Trophoblast cell (in vitro differentiated cells and primary cell): ENCODE data around the gene KRTAP10-8.
"Not testable (repeated sequence)": the region's sequence is repeated elsewhere in the genome, so short reads cannot be mapped to it uniquely, and the experiment has no call there.

ENCODE experiments used
- DNase-seq, 2 donors: peaks; one replicate each; pipeline ENCODE4 v3.0.0-alpha.2; 2016
- H2AFZ ChIP-seq: 2 replicates; pipeline ENCODE4 v1.6.1; 2013; ENCODE audit warnings: low read length, moderate library complexity, mild to moderate bottlenecking; ENCODE audit not compliant: insufficient read depth, poor library complexity
- H2AK5ac ChIP-seq: 2 replicates; pipeline ENCODE4 v1.6.1; 2013; ENCODE audit warnings: mild to moderate bottlenecking, low read length
- H2BK120ac ChIP-seq: 2 replicates; pipeline ENCODE4 v1.6.1; 2013; ENCODE audit warnings: low read length, mild to moderate bottlenecking, moderate library complexity; ENCODE audit not compliant: insufficient read depth, poor library complexity
- H2BK12ac ChIP-seq: 2 replicates; pipeline ENCODE4 v1.6.1; 2013; ENCODE audit warnings: mild to moderate bottlenecking, low read length, moderate library complexity
- H2BK5ac ChIP-seq: 2 replicates; pipeline ENCODE4 v1.6.1; 2013; ENCODE audit warnings: low read length, low read depth, moderate library complexity, mild to moderate bottlenecking; ENCODE audit not compliant: poor library complexity
- H3K14ac ChIP-seq: 2 replicates; pipeline ENCODE4 v1.6.1; 2013; ENCODE audit warnings: mild to moderate bottlenecking, low read length
- H3K18ac ChIP-seq: 2 replicates; pipeline ENCODE4 v1.6.1; 2013; ENCODE audit warnings: mild to moderate bottlenecking, low read length
- H3K23ac ChIP-seq: 2 replicates; pipeline ENCODE4 v1.6.1; 2013; ENCODE audit warnings: low read length
- H3K27ac ChIP-seq: 2 replicates; pipeline ENCODE4 v1.5.1; 2013; ENCODE audit warnings: low read depth, mild to moderate bottlenecking, inconsistent platforms, low read length, moderate library complexity
- H3K27me3 ChIP-seq: 2 replicates; pipeline ENCODE4 v1.6.1; 2013; ENCODE audit warnings: inconsistent platforms, mild to moderate bottlenecking, low read length, moderate library complexity; ENCODE audit not compliant: insufficient read depth
- H3K36me3 ChIP-seq, 2 experiments: 1 replicate in 1 of 2; 2 replicates in 1 of 2; pipeline ENCODE4 v1.6.1; 2013; ENCODE audit warnings: low read length in 2 of 2, mild to moderate bottlenecking in 2 of 2, moderate library complexity in 1 of 2; ENCODE audit not compliant: insufficient read depth in 2 of 2, control insufficient read depth in 1 of 2
- H3K4ac ChIP-seq: 2 replicates; pipeline ENCODE4 v1.6.1; 2013; ENCODE audit warnings: low read depth, mild to moderate bottlenecking, low read length, moderate library complexity
- H3K4me1 ChIP-seq, 2 experiments: 1 replicate in 1 of 2; 2 replicates in 1 of 2; pipeline ENCODE4 v1.6.1; 2013; ENCODE audit warnings: low read length in 2 of 2, mild to moderate bottlenecking in 2 of 2, moderate library complexity in 1 of 2; ENCODE audit not compliant: insufficient read depth in 2 of 2, control insufficient read depth in 1 of 2
- H3K4me2 ChIP-seq: 2 replicates; pipeline ENCODE4 v1.6.1; 2013; ENCODE audit warnings: inconsistent platforms, mild to moderate bottlenecking, low read length, moderate library complexity
- H3K4me3 ChIP-seq: 2 replicates; pipeline ENCODE4 v1.5.1; 2013; ENCODE audit warnings: mild to moderate bottlenecking, low read depth, low read length, inconsistent platforms
- H3K79me1 ChIP-seq: one replicate; pipeline ENCODE4 v1.6.1; 2013; ENCODE audit warnings: low read length
- H3K79me2 ChIP-seq: 2 replicates; pipeline ENCODE4 v1.6.1; 2013; ENCODE audit warnings: low read length, mild to moderate bottlenecking; ENCODE audit not compliant: control insufficient read depth, insufficient read depth, poor library complexity
- H3K9ac ChIP-seq: 2 replicates; pipeline ENCODE4 v1.6.1; 2013; ENCODE audit warnings: mild to moderate bottlenecking, low read length
- H3K9me3 ChIP-seq: 2 replicates; pipeline ENCODE4 v1.6.1; 2013; ENCODE audit warnings: low read depth, mild to moderate bottlenecking, control low read depth, inconsistent platforms, low read length; ENCODE audit not compliant: insufficient read depth
- H4K12ac ChIP-seq: 2 replicates; pipeline ENCODE4 v1.6.1; 2013; ENCODE audit warnings: low read depth, mild to moderate bottlenecking, low read length, moderate library complexity
- H4K8ac ChIP-seq: 2 replicates; pipeline ENCODE4 v1.6.1; 2013; ENCODE audit warnings: low read depth, mild to moderate bottlenecking, low read length, moderate library complexity
- H4K91ac ChIP-seq: one replicate; pipeline ENCODE4 v1.6.1; 2013; ENCODE audit warnings: low read depth, mild to moderate bottlenecking, low read length, moderate library complexity
- WGBS: extraction: QIAGEN DNeasy Blood & Tissue Kit; methylation state at CpG from one replicate; pipeline ENCODE4 v1.1.7; 2013; ENCODE audit warnings: missing lambda C conversion rate; ENCODE audit not compliant: insufficient read length, insufficient coverage; ENCODE audit errors: extremely low coverage; 5-methylcytosine and 5-hydroxymethylcytosine counted together

The KRTAP10-8 gene

GRCh38 chr21:44589094-44589493 lies 22.8 kb upstream of the KRTAP10-8 start:
- Histone ChIP-seq H4K12ac (no peak overlapping the region), H3K79me1 (peaks cover 9% of the 10 kb centered on the region), H3K4ac (no peak overlapping the region), H3K14ac (no peak overlapping the region), H3K9ac (no peak overlapping the region), H3K4me2 (no peak overlapping the region), H3K9me3 (peaks cover 4% of the 10 kb centered on the region), H2BK5ac (no peak overlapping the region), H4K91ac (no peak overlapping the region), H2AFZ (no peak overlapping the region), H2AK5ac (no peak overlapping the region), H3K27ac (no peak overlapping the region), H4K8ac (no peak overlapping the region), H3K23ac (no peak overlapping the region), H3K4me3 (no peak overlapping the region), H3K27me3 (no peaks in the 10 kb centered on the region), H3K18ac (no peak overlapping the region), H2BK12ac (no peak overlapping the region), H2BK120ac (no peak overlapping the region), H3K4me1 (peaks cover 3 to 8% of the 10 kb centered on the region in 2 experiments), H3K79me2 (no peaks in the 10 kb centered on the region), H3K36me3 (no peaks in the 10 kb centered on the region)
- WGBS = no CpG with 5 or more reads among the region's 2 CpGs
- no peak for DNase-seq

- no peak overlapping the region for H3K14ac ChIP-seq
- WGBS = no CpG with 5 or more reads among the region's 24 CpGs
Measured at GRCh38 chr21:44589586-44590305, 22.1 kb upstream of the KRTAP10-8 start.

GRCh38 chr21:44590311-44590721 lies 21.6 kb upstream of the KRTAP10-8 start:
- Histone ChIP-seq H3K79me1 (peaks cover 10% of the 10 kb centered on the region), H3K27ac (no peak overlapping the region), H3K23ac (no peak overlapping the region), H3K79me2 (no peaks in the 10 kb centered on the region), H3K14ac (no peak overlapping the region), H3K9me3 (peaks cover 4% of the 10 kb centered on the region), H4K12ac (no peak overlapping the region), H3K4me3 (no peak overlapping the region), H3K18ac (no peak overlapping the region), H3K4ac (no peak overlapping the region), H2BK120ac (no peak overlapping the region), H3K4me2 (no peak overlapping the region), H4K8ac (no peak overlapping the region), H3K36me3 (no peaks in the 10 kb centered on the region), H3K4me1 (peaks cover 3 to 11% of the 10 kb centered on the region in 2 experiments), H3K27me3 (no peaks in the 10 kb centered on the region), H2BK5ac (no peak overlapping the region), H4K91ac (no peak overlapping the region), H2AK5ac (no peak overlapping the region), H2BK12ac (no peak overlapping the region), H2AFZ (no peak overlapping the region), H3K9ac (no peak overlapping the region)
- DNase-seq = no peak
- WGBS = no CpG with 5 or more reads among the region's 10 CpGs

More at GRCh38 chr21:44589586-44590305, 22.1 kb upstream of the KRTAP10-8 start:
- Histone ChIP-seq H3K79me2 (no peaks in the 10 kb centered on the region), H3K4ac (no peak overlapping the region), H2AK5ac (no peak overlapping the region), H3K9ac (no peak overlapping the region), H3K27me3 (no peaks in the 10 kb centered on the region), H3K36me3 (no peaks in the 10 kb centered on the region), H3K9me3 (peaks cover 4% of the 10 kb centered on the region), H4K12ac (no peak overlapping the region), H4K8ac (no peak overlapping the region), H2BK120ac (no peak overlapping the region), H3K4me2 (no peak overlapping the region), H4K91ac (no peak overlapping the region), H3K4me3 (no peak overlapping the region), H2BK5ac (no peak overlapping the region), H3K79me1 (peaks cover 10% of the 10 kb centered on the region), H3K18ac (no peak overlapping the region), H2AFZ (no peak overlapping the region), H2BK12ac (no peak overlapping the region), H3K23ac (no peak overlapping the region), H3K4me1 (peaks cover 3 to 11% of the 10 kb centered on the region in 2 experiments), H3K27ac (no peak overlapping the region)
- DNase-seq = no peak

DNA sequence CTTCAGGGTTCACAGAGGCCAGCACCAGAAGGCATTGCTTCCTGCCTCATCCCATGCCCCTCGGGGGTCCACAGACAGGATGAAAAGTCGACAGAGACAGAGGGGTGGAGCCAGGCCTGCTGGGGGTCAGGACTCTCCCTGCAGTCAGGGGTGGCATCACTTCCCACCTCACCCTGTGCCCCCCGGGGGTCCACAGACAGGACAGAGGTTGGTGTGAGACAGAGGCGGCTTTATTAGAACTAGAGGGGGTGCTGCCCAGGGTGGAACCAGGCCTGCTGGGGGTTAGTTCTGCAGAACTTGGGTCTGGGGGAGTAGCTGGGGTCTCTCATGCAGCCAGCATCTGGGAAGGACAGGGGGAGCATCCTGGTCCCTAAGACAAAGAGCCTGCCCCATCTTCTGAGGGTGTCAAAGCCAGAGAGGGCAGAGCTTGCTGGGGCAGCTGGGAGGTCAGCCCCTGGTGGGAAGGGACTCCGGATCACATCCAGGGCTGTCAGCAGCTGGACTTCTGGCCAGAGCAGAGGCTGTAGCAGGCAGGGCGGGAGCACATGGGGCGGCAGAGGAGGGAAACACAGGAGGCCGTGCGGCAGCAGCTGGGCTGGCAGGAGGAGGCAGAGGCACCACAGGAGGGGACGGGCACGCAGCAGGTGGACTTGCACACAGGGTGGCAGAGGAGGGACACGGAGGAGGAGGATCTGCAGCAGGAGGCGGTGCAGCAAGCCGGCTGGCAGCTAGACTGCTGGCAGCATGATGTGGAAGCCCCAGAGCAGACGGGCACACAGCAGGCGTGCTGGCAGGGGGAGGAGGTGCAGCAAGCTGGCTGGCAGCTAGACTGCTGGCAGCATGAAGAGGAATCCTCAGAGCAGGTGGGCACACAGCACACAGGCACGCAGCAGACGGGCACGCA lies 20.7 kb upstream of the KRTAP10-8 start:
- H2AK5ac ChIP-seq, H3K23ac ChIP-seq, H3K18ac ChIP-seq, H2AFZ ChIP-seq, H2BK12ac ChIP-seq, H3K9ac ChIP-seq, H3K4ac ChIP-seq, H3K27ac ChIP-seq, H3K14ac ChIP-seq, H4K91ac ChIP-seq, H4K8ac ChIP-seq, H3K36me3 ChIP-seq, H3K4me3 ChIP-seq, DNase-seq, H3K27me3 ChIP-seq, H4K12ac ChIP-seq, H3K4me2 ChIP-seq, H2BK5ac ChIP-seq, H3K79me2 ChIP-seq, H3K9me3 ChIP-seq, H2BK120ac ChIP-seq: not testable (repeated sequence)
- WGBS = no CpG with 5 or more reads among the region's 19 CpGs
- H3K79me1 ChIP-seq = peaks cover 10% of the 10 kb centered on the region
- peaks cover 3 to 13% of the 10 kb centered on the region in 2 experiments for H3K4me1 ChIP-seq
